GM23338 (cell line): ENCODE results near the gene TMEM221. TPM values are rescaled to one million over a fixed set of nuclear protein-coding genes. Genes with fewer than 3 reads are reported as not detected.

ENCODE experiments used
- ATAC-seq: fragments of 200-7000 bp; cut with Tn5 transposase; 3 replicates; pipeline ENCODE4 v1.9.1; 2020
- DNase-seq: peaks from one replicate; pipeline ENCODE4 v3.0.0-alpha.2; 2015; ENCODE audit warnings: low spot score
- H2AFZ ChIP-seq: fragments of 200-600 bp; sonication (generic); 2 replicates; pipeline ENCODE4 v1.8.0; 2016; ENCODE audit warnings: antibody characterized with exemption, mild to moderate bottlenecking, moderate library complexity
- H3F3A ChIP-seq: fragments of 200-600 bp; sonication (generic); replicated peaks from 2 replicates; pipeline ENCODE4 v1.8.0; 2017; ENCODE audit warnings: antibody characterized with exemption, mixed run types, low read depth
- H3K27ac ChIP-seq: fragments of 200-600 bp; sonication (generic); 2 replicates; pipeline ENCODE4 v1.6.1; 2016; ENCODE audit warnings: low read depth
- H3K27me3 ChIP-seq: fragments of 200-600 bp; sonication (generic); 2 replicates; pipeline ENCODE4 v1.8.0; 2016; ENCODE audit warnings: mild to moderate bottlenecking, mixed run types, moderate library complexity; ENCODE audit not compliant: insufficient read depth
- H3K36me3 ChIP-seq: fragments of 200-600 bp; sonication (generic); 2 replicates; pipeline ENCODE4 v1.8.0; 2016; ENCODE audit warnings: mild to moderate bottlenecking; ENCODE audit not compliant: insufficient read depth
- H3K4me1 ChIP-seq: fragments of 200-600 bp; sonication (generic); 2 replicates; pipeline ENCODE4 v1.8.0; 2016; ENCODE audit warnings: mild to moderate bottlenecking, moderate library complexity; ENCODE audit not compliant: insufficient read depth
- H3K4me2 ChIP-seq: fragments of 200-600 bp; sonication (generic); 2 replicates; pipeline ENCODE4 v1.7.1; 2017; ENCODE audit warnings: mixed run types
- H3K4me3 ChIP-seq: fragments of 200-600 bp; sonication (generic); 2 replicates; pipeline ENCODE4 v1.6.1; 2016; ENCODE audit warnings: mixed run types
- H3K79me2 ChIP-seq: fragments of 200-600 bp; sonication (generic); replicated peaks from 2 replicates; pipeline ENCODE4 v1.8.0; 2017; ENCODE audit warnings: mild to moderate bottlenecking; ENCODE audit not compliant: insufficient read depth
- H3K9me2 ChIP-seq: fragments of 200-600 bp; sonication (generic); 2 replicates; pipeline ENCODE4 v1.8.0; 2017; ENCODE audit not compliant: insufficient read depth
- H4K20me1 ChIP-seq: fragments of 200-600 bp; sonication (generic); replicated peaks from 2 replicates; pipeline ENCODE4 v1.8.0; 2017; ENCODE audit warnings: mild to moderate bottlenecking; ENCODE audit not compliant: insufficient read depth
- H3K27ac Mint-ChIP-seq: 2 replicates; pipeline ENCODE4 v1.8.0; 2020; ENCODE audit warnings: inconsistent platforms, mild to moderate bottlenecking, moderate library complexity, mixed read lengths
- H3K27me3 Mint-ChIP-seq: 3 replicates; pipeline ENCODE4 v1.8.0; 2022; ENCODE audit warnings: low read depth, mild to moderate bottlenecking, moderate library complexity, mixed read lengths, inconsistent platforms; ENCODE audit not compliant: insufficient read depth, poor library complexity
- H3K36me3 Mint-ChIP-seq: 3 replicates; pipeline ENCODE4 v1.8.0; 2021; ENCODE audit warnings: low read depth, mild to moderate bottlenecking, inconsistent platforms, moderate library complexity, mixed read lengths
- H3K4me1 Mint-ChIP-seq: 3 replicates; pipeline ENCODE4 v1.8.0; 2020; ENCODE audit warnings: mild to moderate bottlenecking, inconsistent platforms, mixed read lengths
- H3K4me3 Mint-ChIP-seq: 3 replicates; pipeline ENCODE4 v1.8.0; 2021; ENCODE audit warnings: moderate library complexity, mild to moderate bottlenecking, inconsistent platforms, mixed read lengths
- H3K9me3 Mint-ChIP-seq: 3 replicates; pipeline ENCODE4 v1.8.0; 2020; ENCODE audit warnings: moderate library complexity, mild to moderate bottlenecking, inconsistent platforms, mixed read lengths
- EZH2phosphoT487 ChIP-seq: fragments of 200-600 bp; sonication (generic); IDR thresholded peaks from one replicate; pipeline ENCODE4 v1.8.1; 2018; ENCODE audit warnings: antibody characterized with exemption; ENCODE audit not compliant: unreplicated experiment
- NANOG ChIP-seq: IDR thresholded peaks from 2 replicates; pipeline ENCODE4 v1.6.1; 2016; ENCODE audit warnings: antibody characterized with exemption, borderline replicate concordance
- polyA plus RNA-seq: library from polyadenylated mRNA; unstranded; fragments of >200 nt; fragmentation: Nextera tagmentation; extraction: Ambion mirVana; gene quantifications from 2 replicates; pipeline ENCODE4 v1.2.1, GENCODE V29; 2016
- total RNA-seq: library from RNA; depleted of rRNA; stranded (reverse); fragments of >200 nt; shearing (Covaris generic); gene quantifications from 2 replicates; pipeline ENCODE4 v1.2.3, GENCODE V29; 2014
- TF ChIP-seq, protein P1 (sequence below), 2 experiments: fragments of 200-600 bp in 1 of 2; sonication (generic) in 1 of 2; conservative IDR thresholded peaks; 2 replicates each; pipeline versions ENCODE4 v1.5.1 to v1.6.1; 2016 to 2017; ENCODE audit warnings: antibody characterized with exemption in 2 of 2, low read depth in 2 of 2, mild to moderate bottlenecking in 2 of 2, moderate library complexity in 1 of 2
- TF ChIP-seq, protein P2 (sequence below): fragments of 250-450 bp; sonication (Bioruptor Pico); IDR thresholded peaks from 2 replicates; pipeline ENCODE4 v1.5.0; 2020; ENCODE audit warnings: mild to moderate bottlenecking, moderate library complexity

The TMEM221 gene
- total and polyA plus RNA-seq, 2 experiments from 2014 or later: 0.40 to 0.90 TPM

DNA sequence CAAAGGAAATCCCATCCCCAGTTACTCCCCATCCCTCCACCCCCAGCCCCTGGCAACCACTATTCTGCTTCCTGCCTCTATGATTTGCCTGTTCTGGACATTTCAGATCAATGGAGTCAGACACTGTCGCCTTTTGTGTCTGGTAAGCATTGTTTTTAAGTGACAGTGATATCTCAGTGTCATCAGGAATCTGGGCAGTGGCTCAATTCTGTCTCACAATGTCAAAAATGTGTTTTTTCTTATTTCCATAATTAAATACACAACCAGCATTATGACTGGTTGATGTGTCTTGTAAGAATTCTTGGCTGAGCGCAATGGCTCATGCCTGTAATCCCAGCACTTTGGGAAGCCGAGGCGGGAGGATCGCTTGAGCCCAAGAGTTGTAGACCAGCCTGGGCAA lies 42.8 kb upstream of the TMEM221 start:
- DNase-seq: no peak
- H3K4me1 ChIP-seq: peaks cover 13% of the 10 kb centered on the region; the same call in 1 of the 2 replicates

DNA sequence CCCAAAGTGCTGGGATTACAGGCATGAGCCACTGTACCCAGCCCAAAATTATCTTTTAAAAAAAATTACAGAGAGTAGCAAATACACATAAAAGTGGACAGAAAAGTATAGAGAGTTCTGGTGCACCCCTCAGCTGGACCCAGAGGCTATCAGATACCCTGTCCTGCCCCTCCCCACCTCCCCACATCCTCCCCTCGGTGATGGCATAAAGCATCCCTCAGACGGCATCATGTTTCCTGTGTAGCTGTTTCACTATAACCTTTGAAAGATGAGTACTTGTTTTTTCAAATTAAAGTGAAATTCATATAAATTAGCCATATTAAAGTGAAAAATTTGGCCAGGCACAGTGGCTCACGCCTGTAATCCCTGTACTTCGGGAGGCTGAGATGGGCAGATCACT lies 41.9 kb upstream of the TMEM221 start:
- no peaks in the 10 kb centered on the region for H3K9me3 Mint-ChIP-seq
- no peaks in the 10 kb centered on the region for H3K27me3 ChIP-seq
- peaks cover 11% of the 10 kb centered on the region for H3F3A ChIP-seq
- no peak overlapping the region for H2AFZ ChIP-seq
- no peak overlapping the region for H3K4me3 Mint-ChIP-seq
- H3K27ac Mint-ChIP-seq: no peak overlapping the region
- no peak overlapping the region for H3K4me2 ChIP-seq
- H3K4me3 ChIP-seq: no peak overlapping the region
- H3K4me1 ChIP-seq: peaks cover 13% of the 10 kb centered on the region; the same call in 1 of the 2 replicates
- ATAC-seq (no peak), DNase-seq (no peak)
- no peaks in the 10 kb centered on the region for H3K36me3 ChIP-seq
- peaks cover 16% of the 10 kb centered on the region for H3K27me3 Mint-ChIP-seq
- H3K4me1 Mint-ChIP-seq: peaks cover 19% of the 10 kb centered on the region
- no peaks in the 10 kb centered on the region for H3K9me2 ChIP-seq
- H4K20me1 ChIP-seq: no peaks in the 10 kb centered on the region
- H3K79me2 ChIP-seq: no peaks in the 10 kb centered on the region
- no peaks in the 10 kb centered on the region for H3K36me3 Mint-ChIP-seq
- no peak overlapping the region for H3K27ac ChIP-seq
- TF ChIP-seq NANOG: no peak
- no peak for TF ChIP-seq EZH2phosphoT487
- TF ChIP-seq, protein P1, sequence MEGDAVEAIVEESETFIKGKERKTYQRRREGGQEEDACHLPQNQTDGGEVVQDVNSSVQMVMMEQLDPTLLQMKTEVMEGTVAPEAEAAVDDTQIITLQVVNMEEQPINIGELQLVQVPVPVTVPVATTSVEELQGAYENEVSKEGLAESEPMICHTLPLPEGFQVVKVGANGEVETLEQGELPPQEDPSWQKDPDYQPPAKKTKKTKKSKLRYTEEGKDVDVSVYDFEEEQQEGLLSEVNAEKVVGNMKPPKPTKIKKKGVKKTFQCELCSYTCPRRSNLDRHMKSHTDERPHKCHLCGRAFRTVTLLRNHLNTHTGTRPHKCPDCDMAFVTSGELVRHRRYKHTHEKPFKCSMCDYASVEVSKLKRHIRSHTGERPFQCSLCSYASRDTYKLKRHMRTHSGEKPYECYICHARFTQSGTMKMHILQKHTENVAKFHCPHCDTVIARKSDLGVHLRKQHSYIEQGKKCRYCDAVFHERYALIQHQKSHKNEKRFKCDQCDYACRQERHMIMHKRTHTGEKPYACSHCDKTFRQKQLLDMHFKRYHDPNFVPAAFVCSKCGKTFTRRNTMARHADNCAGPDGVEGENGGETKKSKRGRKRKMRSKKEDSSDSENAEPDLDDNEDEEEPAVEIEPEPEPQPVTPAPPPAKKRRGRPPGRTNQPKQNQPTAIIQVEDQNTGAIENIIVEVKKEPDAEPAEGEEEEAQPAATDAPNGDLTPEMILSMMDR (conservative IDR thresholded peaks at IDR 0.05; ENCODE audit: low read depth in 2 of 2): no peak

More for the DNA sequence above, 42.8 kb upstream of the TMEM221 start:
- H3K27ac ChIP-seq: no peak overlapping the region
- TF ChIP-seq, protein P2, sequence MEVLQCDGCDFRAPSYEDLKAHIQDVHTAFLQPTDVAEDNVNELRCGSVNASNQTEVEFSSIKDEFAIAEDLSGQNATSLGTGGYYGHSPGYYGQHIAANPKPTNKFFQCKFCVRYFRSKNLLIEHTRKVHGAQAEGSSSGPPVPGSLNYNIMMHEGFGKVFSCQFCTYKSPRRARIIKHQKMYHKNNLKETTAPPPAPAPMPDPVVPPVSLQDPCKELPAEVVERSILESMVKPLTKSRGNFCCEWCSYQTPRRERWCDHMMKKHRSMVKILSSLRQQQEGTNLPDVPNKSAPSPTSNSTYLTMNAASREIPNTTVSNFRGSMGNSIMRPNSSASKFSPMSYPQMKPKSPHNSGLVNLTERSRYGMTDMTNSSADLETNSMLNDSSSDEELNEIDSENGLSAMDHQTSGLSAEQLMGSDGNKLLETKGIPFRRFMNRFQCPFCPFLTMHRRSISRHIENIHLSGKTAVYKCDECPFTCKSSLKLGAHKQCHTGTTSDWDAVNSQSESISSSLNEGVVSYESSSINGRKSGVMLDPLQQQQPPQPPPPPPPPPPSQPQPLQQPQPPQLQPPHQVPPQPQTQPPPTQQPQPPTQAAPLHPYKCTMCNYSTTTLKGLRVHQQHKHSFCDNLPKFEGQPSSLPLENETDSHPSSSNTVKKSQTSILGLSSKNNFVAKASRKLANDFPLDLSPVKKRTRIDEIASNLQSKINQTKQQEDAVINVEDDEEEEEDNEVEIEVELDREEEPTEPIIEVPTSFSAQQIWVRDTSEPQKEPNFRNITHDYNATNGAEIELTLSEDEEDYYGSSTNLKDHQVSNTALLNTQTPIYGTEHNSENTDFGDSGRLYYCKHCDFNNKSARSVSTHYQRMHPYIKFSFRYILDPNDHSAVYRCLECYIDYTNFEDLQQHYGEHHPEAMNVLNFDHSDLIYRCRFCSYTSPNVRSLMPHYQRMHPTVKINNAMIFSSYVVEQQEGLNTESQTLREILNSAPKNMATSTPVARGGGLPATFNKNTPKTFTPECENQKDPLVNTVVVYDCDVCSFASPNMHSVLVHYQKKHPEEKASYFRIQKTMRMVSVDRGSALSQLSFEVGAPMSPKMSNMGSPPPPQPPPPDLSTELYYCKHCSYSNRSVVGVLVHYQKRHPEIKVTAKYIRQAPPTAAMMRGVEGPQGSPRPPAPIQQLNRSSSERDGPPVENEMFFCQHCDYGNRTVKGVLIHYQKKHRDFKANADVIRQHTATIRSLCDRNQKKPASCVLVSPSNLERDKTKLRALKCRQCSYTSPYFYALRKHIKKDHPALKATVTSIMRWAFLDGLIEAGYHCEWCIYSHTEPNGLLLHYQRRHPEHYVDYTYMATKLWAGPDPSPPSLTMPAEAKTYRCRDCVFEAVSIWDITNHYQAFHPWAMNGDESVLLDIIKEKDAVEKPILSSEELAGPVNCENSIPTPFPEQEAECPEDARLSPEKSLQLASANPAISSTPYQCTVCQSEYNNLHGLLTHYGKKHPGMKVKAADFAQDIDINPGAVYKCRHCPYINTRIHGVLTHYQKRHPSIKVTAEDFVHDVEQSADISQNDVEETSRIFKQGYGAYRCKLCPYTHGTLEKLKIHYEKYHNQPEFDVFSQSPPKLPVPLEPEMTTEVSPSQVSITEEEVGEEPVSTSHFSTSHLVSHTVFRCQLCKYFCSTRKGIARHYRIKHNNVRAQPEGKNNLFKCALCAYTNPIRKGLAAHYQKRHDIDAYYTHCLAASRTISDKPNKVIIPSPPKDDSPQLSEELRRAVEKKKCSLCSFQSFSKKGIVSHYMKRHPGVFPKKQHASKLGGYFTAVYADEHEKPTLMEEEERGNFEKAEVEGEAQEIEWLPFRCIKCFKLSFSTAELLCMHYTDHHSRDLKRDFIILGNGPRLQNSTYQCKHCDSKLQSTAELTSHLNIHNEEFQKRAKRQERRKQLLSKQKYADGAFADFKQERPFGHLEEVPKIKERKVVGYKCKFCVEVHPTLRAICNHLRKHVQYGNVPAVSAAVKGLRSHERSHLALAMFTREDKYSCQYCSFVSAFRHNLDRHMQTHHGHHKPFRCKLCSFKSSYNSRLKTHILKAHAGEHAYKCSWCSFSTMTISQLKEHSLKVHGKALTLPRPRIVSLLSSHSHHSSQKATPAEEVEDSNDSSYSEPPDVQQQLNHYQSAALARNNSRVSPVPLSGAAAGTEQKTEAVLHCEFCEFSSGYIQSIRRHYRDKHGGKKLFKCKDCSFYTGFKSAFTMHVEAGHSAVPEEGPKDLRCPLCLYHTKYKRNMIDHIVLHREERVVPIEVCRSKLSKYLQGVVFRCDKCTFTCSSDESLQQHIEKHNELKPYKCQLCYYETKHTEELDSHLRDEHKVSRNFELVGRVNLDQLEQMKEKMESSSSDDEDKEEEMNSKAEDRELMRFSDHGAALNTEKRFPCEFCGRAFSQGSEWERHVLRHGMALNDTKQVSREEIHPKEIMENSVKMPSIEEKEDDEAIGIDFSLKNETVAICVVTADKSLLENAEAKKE (CRISPR knock-in tag): no peak
- H3K9me2 ChIP-seq: no peaks in the 10 kb centered on the region
- H3K4me2 ChIP-seq: no peak overlapping the region
- H3K4me1 Mint-ChIP-seq: peaks cover 21% of the 10 kb centered on the region
- no peak overlapping the region for H2AFZ ChIP-seq
- no peak for ATAC-seq
- H3K4me3 ChIP-seq: no peak overlapping the region
- H3K79me2 ChIP-seq: no peaks in the 10 kb centered on the region
- no peak overlapping the region for H3K4me3 Mint-ChIP-seq
- no peaks in the 10 kb centered on the region for H3K27me3 ChIP-seq
- H3F3A ChIP-seq: peaks cover 18% of the 10 kb centered on the region
- no peaks in the 10 kb centered on the region for H3K36me3 Mint-ChIP-seq
- H4K20me1 ChIP-seq: no peaks in the 10 kb centered on the region
- peaks cover 16% of the 10 kb centered on the region for H3K27me3 Mint-ChIP-seq
- no peak overlapping the region for H3K27ac Mint-ChIP-seq
- H3K9me3 Mint-ChIP-seq: no peaks in the 10 kb centered on the region; the same call in 2 of the 3 replicates
- H3K36me3 ChIP-seq: no peaks in the 10 kb centered on the region
